ENCODE data around the gene LRRC71. TPM values are rescaled to one million over a fixed set of nuclear protein-coding genes. Genes with fewer than 3 reads are reported as not detected.

Gene LRRC71
- total and polyA plus RNA-seq, 2 of the 8 experiments (the other 6 are each of a cell fraction or from before 2014, with no cell fraction given): 0.05 TPM; not detected in 1

DNA sequence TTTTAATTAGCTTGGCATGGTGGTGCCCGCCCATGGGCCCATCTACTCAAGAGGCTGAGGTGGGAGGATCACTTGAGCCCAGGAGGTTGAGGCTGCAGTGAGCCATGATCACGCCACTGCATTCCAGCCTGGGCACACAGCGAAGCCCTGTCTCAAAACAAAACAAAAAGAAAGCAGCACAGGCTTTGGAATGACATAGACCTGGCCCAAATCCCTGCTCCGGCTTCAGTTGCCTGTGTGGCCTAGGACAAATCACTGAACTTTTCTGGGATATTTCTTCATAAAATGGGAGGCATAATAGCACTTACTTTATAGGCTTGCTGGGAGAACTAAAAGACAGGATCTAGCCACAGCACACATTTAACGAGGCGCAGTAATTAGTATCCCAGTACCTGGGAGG is 24.5 kb upstream of the LRRC71 start:
- ChIA-PET CTCF (ENCODE audit: partially characterized antibody) (interaction anchor here (1.0 to 31.4 kb wide), 6 partner anchors 20 to 41 kb away, joined by 3 to 719 read pairs (median 142); partner anchors contain the start of genes INSRR, LRRC71 and NTRK1), POLR2A (ENCODE audit: partially characterized antibody) (no interaction called here)
- Histone ChIP-seq H3K27me3 (replicated peaks in 1 of 4; ENCODE audit: control insufficient read depth in 3 of 4, extremely low read depth in 1 of 4, insufficient read depth in 3 of 4, low read length in 3 of 4) (peaks cover 8 to 47% (median 40%) of the 10 kb centered on the region in 4 experiments), H3K4me1 (replicated peaks in 1 of 4; ENCODE audit: control insufficient read depth in 3 of 4, insufficient read depth in 4 of 4, low read length in 3 of 4) (peaks cover 0 to 10% (median 5%) of the 10 kb centered on the region in 4 experiments; a peak in 4 of 7 replicates), H3K4me3 (ENCODE audit: extremely low read depth in 1 of 4, insufficient read depth in 2 of 4, low read depth in 3 of 4, low read length in 4 of 4) (no peak overlapping the region), H4K8ac (ENCODE audit: extremely low read depth, insufficient read depth, low read length) (no peak overlapping the region), H2BK15ac (ENCODE audit: low read length) (no peak overlapping the region), H3K4me2 (ENCODE audit: insufficient read depth in 1 of 2, low read depth in 2 of 2, low read length in 2 of 2) (no peak overlapping the region), H3K23me2 (ENCODE audit: low read depth, low read length) (peaks cover 2% of the 10 kb centered on the region; the same call in 1 of the 2 replicates), H3K4ac (replicated peaks; ENCODE audit: insufficient read length, low read depth, low read length) (no peak overlapping the region), H2AK5ac (ENCODE audit: low read depth, low read length) (no peak overlapping the region), H3K79me2 (ENCODE audit: control insufficient read depth in 1 of 2, insufficient read depth in 2 of 2, low read length in 2 of 2) (no peaks in the 10 kb centered on the region), H2BK120ac (replicated peaks; ENCODE audit: low read depth, low read length) (no peak overlapping the region), H3K56ac (replicated peaks; ENCODE audit: insufficient read length, low read depth, low read length) (no peak overlapping the region), H2BK5ac (ENCODE audit: low read depth, low read length) (no peak overlapping the region), H3K27ac (ENCODE audit: low read depth, low read length) (no peak overlapping the region), H2AFZ (ENCODE audit: low read length) (no peak overlapping the region), H4K20me1 (replicated peaks in 1 of 2; ENCODE audit: control insufficient read depth in 1 of 2, insufficient read depth in 2 of 2, low read length in 2 of 2) (no peaks in the 10 kb centered on the region), H3K79me1 (ENCODE audit: low read depth, low read length) (no peaks in the 10 kb centered on the region), H3K9ac (replicated peaks in 1 of 4; ENCODE audit: extremely low read depth in 1 of 4, low read depth in 3 of 4, low read length in 3 of 4) (no peak overlapping the region), H3K9me3 (ENCODE audit: insufficient read depth in 2 of 2, low read depth in 1 of 2, low read length in 1 of 2) (no peaks in the 10 kb centered on the region), H3K18ac (ENCODE audit: extremely low read depth, low read length) (no peak overlapping the region), H3K23ac (ENCODE audit: insufficient read length) (no peak overlapping the region), H3K14ac (ENCODE audit: insufficient read length) (no peak overlapping the region), H3K36me3 (ENCODE audit: control insufficient read depth in 2 of 4, insufficient read depth in 4 of 4, low read length in 3 of 4) (no peaks in the 10 kb centered on the region), H2BK12ac (ENCODE audit: low read depth, low read length) (no peak overlapping the region), H4K5ac (ENCODE audit: insufficient read length, low read depth, low read length) (no peak overlapping the region), H4K91ac (replicated peaks; ENCODE audit: insufficient read length, low read length) (no peak overlapping the region), H2BK20ac (ENCODE audit: low read length) (no peak overlapping the region)
- WGBS, 2 experiments (ENCODE audit: extremely low coverage in 1 of 2, insufficient coverage in 1 of 2, insufficient read length in 1 of 2, insufficient replicate concordance in 2 of 2, low coverage in 1 of 2, low lambda C conversion rate in 2 of 2, missing lambda C conversion rate in 1 of 2): 89% methylated on average over 6 of the region's 6 CpGs; no CpG with 5 or more reads in 1 of the 2 experiments
- DNase-seq (ENCODE audit: low read depth in 1 of 2, low spot score in 2 of 2) (no peak), FAIRE-seq (no peak)
- TF ChIP-seq RBBP5 (IDR thresholded peaks at IDR 0.05; ENCODE audit: borderline replicate concordance, low read depth, low read length): no peak
- TF ChIP-seq SP1 (IDR thresholded peaks at IDR 0.05; ENCODE audit: low read depth, low read length): no peak
- no peak for TF ChIP-seq BCL11A (IDR thresholded peaks at IDR 0.05; ENCODE audit: low read depth in 2 of 2, low read length in 2 of 2)
- TF ChIP-seq SIRT6 (IDR thresholded peaks at IDR 0.05; ENCODE audit: low read length): no peak
- no peak for TF ChIP-seq CTBP2 (IDR thresholded peaks at IDR 0.05; ENCODE audit: borderline replicate concordance, insufficient read depth, insufficient read length, low read length)
- TF ChIP-seq CHD2 (IDR thresholded peaks at IDR 0.05; ENCODE audit: low read length): no peak
- TF ChIP-seq JUND (IDR thresholded peaks at IDR 0.05; ENCODE audit: low read length): no peak
- no peak for TF ChIP-seq CREB1 (IDR thresholded peaks at IDR 0.05)
- TF ChIP-seq FOSL1 (IDR thresholded peaks at IDR 0.05; ENCODE audit: insufficient read depth, low read depth, low read length): no peak
- TF ChIP-seq, protein P1, sequence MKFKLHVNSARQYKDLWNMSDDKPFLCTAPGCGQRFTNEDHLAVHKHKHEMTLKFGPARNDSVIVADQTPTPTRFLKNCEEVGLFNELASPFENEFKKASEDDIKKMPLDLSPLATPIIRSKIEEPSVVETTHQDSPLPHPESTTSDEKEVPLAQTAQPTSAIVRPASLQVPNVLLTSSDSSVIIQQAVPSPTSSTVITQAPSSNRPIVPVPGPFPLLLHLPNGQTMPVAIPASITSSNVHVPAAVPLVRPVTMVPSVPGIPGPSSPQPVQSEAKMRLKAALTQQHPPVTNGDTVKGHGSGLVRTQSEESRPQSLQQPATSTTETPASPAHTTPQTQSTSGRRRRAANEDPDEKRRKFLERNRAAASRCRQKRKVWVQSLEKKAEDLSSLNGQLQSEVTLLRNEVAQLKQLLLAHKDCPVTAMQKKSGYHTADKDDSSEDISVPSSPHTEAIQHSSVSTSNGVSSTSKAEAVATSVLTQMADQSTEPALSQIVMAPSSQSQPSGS (IDR thresholded peaks at IDR 0.05; ENCODE audit: low read length): no peak
- no peak for TF ChIP-seq BACH1 (IDR thresholded peaks at IDR 0.05; ENCODE audit: low read length)
- TF ChIP-seq E2F6 (IDR thresholded peaks at IDR 0.05): no peak
- no peak for TF ChIP-seq KDM5A (IDR thresholded peaks at IDR 0.05; ENCODE audit: low read length)
